Activated CD4-positive, CD25-positive, alpha-beta regulatory T cell treated with anti-CD3 and anti-CD28 coated beads, Interleukin-2, amount 50 U/mL, for 16 hours (primary cell): ENCODE data around the gene DBF4B.
A peak's percentile ranks its signal among the peaks of the same experiment; 100 is the strongest.

ENCODE experiments used
- DNase-seq: peaks from one replicate; pipeline ENCODE4 v3.0.0-alpha.2; 2020; ENCODE audit warnings: low read depth, low spot score

Gene DBF4B

DNA sequence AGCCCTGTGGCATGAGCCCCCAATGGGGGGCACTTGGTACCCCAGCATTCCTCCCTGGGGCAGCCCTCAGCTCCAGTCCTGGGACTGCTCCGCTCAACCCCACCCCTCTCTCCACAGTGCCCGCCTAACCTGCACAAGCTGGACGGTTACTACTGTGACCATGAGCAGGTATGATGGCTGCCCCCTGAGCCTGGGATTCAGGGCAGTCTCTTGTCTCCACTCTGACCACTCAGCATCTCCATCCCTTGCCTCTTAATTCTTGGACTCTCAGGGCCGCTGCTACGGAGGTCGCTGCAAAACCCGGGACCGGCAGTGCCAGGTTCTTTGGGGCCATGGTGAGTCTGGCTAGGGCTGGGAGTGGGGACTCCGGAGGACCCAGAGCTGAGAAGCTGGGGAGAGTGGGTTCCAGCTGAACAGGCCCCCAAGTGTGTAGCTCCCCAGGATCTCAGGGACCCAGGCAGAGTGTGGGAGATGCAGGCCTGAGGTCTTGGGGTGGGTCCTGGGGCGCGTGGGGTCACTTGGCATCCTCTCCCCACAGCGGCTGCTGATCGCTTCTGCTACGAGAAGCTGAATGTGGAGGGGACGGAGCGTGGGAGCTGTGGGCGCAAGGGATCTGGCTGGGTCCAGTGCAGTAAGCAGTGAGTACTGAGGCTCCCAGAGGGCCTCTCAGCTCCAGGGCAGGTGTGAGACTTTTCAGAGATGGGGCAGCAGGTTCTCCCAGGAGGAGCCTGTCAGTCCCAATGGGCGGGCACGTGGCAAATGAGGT is 68.3 kb downstream of the DBF4B start:
- no peak for DNase-seq

DNA sequence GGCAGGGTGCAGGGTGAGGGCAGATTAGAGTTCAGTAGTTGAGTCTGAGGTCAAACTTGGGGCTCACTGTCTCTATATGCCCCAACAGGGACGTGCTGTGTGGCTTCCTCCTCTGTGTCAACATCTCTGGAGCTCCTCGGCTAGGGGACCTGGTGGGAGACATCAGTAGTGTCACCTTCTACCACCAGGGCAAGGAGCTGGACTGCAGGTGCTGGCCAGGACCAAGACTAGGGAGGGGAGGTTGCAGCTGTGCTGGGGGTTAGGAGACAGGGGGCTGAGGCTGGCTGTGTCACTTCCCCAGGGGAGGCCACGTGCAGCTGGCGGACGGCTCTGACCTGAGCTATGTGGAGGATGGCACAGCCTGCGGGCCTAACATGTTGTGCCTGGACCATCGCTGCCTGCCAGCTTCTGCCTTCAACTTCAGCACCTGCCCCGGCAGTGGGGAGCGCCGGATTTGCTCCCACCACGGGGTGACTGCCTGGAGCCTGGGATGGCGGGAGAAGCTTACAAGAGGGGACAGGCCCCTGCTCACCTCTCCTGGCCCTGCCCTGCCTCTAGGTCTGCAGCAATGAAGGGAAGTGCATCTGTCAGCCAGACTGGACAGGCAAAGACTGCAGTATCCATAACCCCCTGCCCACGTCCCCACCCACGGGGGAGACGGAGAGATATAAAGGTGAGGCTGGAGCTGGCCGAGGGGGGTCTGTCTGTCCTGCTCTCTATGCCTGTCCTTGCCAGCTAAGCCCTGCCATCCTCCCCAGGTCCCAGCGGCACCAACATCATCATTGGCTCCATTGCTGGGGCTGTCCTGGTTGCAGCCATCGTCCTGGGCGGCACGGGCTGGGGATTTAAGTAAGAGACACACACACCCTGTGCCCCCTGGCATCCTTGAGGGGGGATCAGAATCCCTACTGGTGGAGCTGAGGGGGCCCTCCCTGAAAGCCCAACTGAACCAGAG is 69.2 kb downstream of the DBF4B start:
- DNase-seq = no peak

GRCh38 chr17:44778656-44779210 is 70.3 kb downstream of the DBF4B start:
- DNase-seq = no peak

DNA sequence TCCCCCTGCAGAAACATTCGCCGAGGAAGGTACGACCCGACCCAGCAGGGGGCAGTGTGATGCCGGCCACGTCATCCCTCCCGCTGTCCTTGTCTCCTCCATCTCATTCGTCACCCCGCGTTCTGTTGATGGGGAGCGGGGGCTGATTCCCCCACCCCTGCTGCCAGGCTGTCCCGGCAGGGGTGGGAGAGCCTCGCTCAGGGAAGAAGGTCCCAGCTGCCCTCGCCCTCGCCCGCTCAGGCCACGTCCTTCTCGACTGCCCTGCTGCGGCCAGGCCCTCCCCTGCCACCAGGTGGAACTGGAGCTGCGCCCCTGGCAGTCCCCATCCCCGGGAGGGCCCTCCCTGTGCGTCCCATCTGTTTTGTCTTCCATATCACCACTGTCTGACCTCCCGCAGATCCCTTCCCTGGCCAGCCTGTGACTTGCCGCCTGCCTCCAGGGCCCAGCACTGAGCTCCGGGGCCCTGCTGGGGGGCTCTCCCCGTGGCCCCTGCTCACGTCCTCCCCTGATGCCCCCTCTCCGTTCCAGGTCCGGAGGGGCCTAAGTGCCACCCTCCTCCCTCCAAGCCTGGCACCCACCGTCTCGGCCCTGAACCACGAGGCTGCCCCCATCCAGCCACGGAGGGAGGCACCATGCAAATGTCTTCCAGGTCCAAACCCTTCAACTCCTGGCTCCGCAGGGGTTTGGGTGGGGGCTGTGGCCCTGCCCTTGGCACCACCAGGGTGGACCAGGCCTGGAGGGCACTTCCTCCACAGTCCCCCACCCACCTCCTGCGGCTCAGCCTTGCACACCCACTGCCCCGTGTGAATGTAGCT is 71.0 kb downstream of the DBF4B start:
- DNase-seq = peak; percentile 57

DNA sequence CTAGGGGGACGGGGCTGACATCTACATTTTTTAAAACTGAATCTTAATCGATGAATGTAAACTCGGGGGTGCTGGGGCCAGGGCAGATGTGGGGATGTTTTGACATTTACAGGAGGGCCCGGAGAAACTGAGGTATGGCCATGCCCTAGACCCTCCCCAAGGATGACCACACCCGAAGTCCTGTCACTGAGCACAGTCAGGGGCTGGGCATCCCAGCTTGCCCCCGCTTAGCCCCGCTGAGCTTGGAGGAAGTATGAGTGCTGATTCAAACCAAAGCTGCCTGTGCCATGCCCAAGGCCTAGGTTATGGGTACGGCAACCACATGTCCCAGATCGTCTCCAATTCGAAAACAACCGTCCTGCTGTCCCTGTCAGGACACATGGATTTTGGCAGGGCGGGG is 71.7 kb downstream of the DBF4B start:
- DNase-seq = no peak

DNA sequence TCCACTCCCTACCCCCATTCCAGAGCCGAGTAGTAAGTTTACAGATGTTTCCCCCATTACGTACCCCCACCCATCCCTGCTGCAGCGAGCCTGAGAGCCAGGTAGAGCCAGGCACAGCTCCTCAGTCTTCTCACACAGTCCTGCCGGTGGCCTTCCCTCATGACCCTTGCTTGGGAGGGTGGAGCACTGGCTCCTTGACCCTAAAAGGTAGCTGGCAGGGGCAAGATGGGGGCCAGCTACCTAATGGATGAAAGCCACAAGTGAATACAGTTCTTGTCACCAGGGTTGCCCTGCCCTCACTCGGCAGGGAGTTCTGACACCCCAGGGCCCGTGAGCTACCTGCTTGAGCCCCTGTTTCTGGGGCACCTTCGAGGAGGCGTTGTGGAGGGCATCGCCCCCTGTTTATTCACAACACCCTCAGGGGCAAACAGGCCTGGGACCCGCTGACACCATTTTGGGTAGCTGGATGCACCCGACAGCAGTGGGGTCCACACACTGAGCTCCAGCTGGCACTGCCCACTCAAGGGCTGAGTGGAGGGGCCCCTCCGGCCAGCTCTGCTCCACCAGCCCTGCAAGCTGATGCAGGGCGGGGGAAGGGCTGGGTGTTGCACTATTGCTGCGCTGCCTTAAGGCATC is 72.5 kb downstream of the DBF4B start:
- no peak for DNase-seq

DNA sequence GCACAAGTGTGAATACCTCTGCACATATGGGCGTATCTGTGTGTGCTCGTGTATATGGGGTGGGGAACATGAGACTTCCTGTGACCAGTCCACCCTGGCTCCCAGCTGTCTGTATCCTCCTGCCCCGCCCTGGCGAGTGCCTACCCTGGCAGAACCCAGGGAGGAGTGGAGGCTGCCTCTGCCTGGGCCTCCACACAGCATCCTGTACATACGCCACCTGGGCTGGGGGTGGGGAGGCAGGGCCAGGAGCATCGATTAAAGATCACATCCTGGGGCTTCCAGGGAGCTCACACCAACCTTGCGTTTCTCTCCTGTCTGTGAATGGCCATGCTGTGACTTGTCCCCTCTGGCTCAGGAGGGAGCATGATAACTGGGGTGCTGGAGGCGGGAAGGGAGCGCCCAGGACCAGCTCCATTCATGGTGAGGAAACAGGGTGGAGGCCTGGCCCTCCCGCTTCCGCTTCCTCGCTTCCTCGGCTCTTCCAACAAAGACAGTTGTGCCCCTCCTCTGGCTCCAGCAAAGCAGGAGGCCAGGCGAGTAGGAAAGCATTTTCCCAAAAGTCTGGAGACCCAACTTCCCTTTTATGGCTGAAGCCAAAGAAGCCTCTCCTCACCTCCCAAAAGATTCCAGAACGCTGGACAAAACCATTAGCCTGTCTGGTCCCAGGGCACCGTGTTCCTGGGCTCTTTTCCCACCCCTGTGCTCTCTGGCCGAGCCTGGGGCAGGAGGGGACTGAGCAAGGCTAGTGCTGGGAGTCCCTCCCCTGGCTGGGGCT is 73.3 kb downstream of the DBF4B start:
- no peak for DNase-seq

DNA sequence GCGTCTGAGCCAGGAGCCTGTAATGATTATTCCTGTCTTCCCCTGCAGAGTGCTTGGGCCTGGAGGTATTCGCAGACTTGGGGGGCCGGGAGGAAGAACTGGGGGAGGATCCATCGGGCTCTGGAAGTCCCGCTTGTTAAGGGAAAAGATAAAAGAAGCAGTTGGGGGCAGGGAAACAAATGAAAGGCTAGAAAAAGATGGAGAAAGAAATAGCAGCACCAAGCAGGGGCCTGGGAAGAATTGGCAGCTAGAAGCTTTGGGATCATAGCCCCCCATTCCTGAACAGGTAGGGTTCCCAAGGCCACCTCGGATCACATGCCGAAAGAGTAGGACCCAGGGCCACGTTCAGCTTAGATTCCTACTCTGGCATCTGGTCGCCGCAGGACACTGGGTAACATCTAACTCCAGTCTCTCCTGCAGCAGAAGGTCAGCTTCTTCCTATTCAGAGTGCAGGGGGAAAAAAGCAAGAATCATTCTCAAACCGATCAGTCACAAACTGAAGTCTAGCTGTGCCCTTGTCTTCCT is 73.9 kb downstream of the DBF4B start:
- no peak for DNase-seq

GRCh38 chr17:44785921-44786320 is 77.5 kb downstream of the DBF4B start:
- DNase-seq = no peak

GRCh38 chr17:44786551-44787081 is 78.2 kb downstream of the DBF4B start:
- no peak for DNase-seq

DNA sequence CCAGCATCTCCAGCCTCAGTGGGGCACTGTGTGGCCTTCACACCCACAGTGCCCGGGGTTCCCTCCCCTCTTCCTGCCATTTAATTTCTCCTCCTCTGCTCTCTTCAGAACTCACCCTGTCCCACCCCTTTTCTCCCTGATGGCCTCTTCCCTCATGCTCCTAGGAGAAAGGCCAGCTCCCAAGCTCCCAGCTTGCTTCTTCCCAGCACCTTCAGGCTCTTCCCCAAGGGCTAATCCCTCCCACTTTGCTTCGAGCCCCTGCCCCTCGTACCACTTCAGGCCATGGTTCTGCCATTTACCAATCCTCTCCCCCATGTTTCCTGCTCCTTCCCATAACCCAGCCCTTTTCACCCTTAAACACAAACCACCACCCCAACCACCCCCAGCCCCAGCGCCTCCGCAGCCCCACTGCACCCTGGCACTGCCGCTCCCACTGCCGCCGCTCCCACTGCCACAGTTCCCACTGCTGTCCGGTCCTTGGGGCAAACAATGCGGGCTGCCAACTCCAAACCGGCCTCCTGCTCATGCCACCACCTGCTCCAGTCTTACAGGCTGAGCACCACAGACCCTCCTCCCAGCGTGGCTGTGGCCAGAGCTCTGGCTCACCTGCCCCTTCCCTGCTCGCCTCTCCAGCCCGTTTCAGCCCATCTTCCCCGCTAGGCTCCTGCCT is 78.9 kb downstream of the DBF4B start:
- no peak for DNase-seq

GRCh38 chr17:44788139-44788538 is 79.7 kb downstream of the DBF4B start:
- DNase-seq = no peak

DNA sequence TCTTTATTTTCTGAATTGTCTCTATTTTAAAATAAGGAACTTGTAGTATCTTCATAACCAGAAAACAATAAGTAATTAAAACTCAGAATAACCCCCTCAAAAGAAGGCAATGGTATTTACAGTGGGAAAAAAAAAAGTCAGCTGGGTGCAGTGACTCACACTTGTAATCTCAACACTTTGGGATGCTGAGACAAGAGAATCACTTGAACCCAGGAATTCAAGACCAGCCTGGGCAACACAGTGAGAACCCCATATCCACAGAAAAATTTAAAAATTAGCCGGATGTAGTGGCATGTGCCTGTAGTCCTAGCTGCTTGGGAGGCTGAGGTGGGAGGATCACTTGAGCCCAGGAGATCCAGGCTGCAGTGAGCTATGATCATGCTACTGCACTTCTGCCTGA is 83.8 kb downstream of the DBF4B start:
- DNase-seq = no peak

DNA sequence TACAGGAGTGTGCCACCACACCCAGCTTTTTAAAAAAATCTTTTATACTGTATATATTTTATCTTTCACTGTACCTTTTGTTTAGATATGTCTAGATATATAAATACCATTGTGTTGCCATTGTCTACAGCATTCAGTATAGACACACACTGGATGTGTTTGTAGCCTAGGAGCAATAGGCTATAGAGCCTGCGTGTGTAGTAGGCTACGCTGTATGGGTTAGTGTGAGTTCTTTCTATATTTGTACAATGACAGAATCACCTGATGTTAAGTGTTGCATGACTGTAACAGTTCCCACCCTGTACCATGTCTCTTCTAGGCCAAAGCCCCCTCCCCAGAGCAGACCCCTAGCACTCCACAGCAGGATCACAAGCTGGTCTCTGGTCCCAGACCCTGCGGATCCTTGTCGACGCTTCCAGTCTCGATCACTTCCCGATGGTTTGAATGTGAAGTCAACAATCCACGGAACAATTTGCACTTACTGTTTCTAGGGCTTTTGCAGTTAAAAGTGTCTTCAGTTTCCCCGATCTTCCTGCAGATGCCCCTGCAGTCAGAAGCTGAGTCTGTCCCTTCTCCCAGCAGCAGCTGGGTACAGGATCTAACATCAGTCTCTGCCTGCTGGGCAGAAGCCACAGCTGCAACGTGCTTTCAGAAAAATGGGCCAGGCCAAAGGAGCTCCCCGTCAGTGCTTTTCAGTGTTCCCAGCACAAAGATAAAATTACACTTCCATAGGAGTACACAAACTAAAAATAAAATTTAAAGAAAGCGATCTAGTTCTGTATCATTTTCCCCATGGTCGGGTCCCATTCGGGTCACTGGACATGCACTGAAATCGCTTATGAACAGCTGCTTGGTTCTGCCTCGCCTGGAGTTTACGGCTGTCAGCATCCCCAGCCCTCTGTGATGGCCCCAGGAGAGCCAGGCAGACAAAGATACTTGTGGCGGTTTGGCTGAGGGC is 85.7 kb downstream of the DBF4B start:
- DNase-seq = no peak

GRCh38 chr17:44794851-44795413 is 86.5 kb downstream of the DBF4B start:
- no peak for DNase-seq

- no peak for DNase-seq
Observed at GRCh38 chr17:44795421-44795820, 87.0 kb downstream of the DBF4B start.

- DNase-seq = no peak
Observed at GRCh38 chr17:44795928-44796327, 87.5 kb downstream of the DBF4B start.

- DNase-seq = no peak
Observed at GRCh38 chr17:44796731-44797130, 88.3 kb downstream of the DBF4B start.
